HG03064 (cell line): ENCODE results near the gene NTNG1.
"Not testable (repeated sequence)": the region's sequence is repeated elsewhere in the genome, so short reads cannot be mapped to it uniquely, and the experiment has no call there.

ENCODE experiments used
- ATAC-seq: cut with Tn5 transposase; IDR thresholded peaks from one replicate; pipeline ENCODE4 v1.9.1; 2021; ENCODE audit warnings: low read depth; ENCODE audit not compliant: unreplicated experiment

NTNG1 gene

DNA sequence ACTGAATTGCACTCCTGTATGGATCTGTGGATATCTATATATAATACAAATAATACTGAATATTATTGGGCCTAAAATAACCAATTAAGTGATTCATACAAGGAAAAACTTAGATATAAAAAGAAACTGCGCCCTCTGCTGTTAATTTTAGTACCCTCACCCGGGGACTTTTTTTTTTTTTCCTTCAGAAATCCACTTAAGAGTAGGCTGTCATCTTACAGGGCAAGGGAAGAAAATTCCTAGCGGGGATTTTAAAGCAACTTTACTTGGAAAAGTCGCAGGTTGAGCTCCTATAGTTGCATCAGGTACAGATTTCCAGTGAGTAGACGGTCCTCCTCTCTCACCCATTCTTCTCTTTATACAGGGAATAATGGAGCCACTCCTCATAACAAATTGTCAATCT, 1.3 kb downstream of the NTNG1 start:
- ATAC-seq = no peak

GRCh38 chr1:107142666-107143065, 1.8 kb downstream of the NTNG1 start:
- no peak for ATAC-seq

DNA sequence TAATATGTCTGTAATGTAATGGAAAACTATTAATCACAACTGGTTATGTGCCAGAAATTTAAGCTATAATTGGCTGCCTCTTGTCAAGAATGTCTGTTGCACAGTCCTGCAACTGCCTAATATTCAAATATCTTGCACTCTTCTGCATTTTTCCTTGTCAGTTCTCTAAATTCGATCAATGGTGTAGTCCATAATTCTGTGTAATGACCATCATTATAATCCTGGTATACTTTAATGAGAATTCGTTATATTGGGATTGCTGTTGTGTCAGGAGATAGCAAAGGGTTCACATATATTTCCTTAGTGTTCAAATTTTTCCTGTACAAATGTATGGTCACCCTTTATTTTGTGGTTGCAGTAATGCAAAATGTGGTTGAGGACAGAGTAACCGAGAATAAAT, 4.8 kb downstream of the NTNG1 start:
- ATAC-seq = no peak

DNA sequence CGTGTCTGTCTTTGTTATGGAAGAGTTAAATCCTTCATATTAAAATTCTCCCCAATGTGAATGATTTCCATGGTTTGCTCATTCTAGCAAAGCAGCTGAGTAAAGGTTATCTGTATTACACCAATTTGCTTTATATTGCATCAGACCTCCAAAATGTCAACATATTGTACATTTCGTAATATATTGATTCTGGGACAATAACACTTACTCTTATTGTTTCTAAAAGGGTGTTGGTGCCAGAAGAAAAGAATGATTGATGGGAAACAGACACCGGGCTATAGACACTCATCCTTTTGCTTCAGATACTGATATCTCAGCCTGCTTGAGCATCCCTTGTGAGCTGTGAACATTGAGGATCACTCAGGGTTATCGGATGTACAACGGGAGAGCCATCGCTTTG, 7.0 kb downstream of the NTNG1 start:
- no peak for ATAC-seq

GRCh38 chr1:107149946-107150345, 9.1 kb downstream of the NTNG1 start:
- ATAC-seq = no peak

DNA sequence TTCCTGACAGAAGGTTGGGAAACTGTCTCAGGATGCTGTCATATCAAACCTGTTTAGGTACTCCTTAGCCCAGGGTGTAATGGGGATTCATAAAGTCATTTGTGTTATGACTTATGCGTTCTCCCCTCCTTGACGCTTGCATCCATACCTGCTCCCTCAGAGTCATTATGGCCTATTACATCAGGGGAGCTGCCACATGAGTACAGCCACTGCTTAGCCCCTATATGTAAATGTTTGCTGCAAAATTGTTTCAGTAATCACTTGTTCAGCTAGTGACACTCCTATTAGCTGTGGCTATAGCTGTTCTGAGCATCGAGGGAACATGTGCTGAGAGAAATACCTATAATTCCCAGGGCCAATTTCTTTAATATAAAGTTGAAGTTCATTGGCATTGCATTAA, 10.5 kb downstream of the NTNG1 start:
- ATAC-seq = no peak

DNA sequence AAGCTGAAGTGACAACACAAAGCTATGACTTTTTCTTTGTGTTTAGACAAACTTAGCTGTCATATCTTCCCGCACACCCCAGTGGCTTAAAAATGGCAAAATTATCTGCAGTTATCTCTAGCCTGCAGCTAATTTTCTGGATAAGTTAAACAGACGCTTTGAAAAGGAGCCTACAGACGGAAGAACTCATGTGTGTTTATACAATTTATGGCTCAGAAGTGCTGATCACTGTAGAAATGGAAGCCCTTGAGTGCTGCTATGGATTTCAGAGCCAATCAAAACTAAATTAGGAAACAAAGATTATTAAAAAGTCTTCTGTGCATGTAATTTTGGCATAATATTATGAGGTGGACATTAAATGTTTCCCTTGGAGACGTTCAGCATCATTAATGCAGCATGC, 11.6 kb downstream of the NTNG1 start:
- ATAC-seq = no peak

DNA sequence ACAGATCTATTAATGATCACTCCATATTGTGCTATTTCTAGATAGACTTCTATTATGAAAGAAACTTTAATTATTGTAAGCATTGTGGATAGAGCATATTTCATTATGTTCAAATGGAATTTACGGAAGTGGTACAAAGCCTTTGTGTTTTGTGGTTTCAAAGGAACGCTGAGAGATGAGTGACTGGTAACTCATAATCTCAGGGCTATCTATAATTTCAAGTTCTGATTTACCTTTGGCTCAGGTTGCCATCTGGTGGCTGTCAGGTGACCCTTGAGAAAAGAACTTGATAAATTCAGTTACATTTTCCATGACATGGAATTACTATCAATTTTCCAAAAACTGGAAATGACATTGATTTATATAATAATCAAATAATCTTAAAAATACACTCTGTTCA, 12.2 kb downstream of the NTNG1 start:
- ATAC-seq = no peak

- ATAC-seq = no peak
Measured at GRCh38 chr1:107158496-107158895, 17.7 kb downstream of the NTNG1 start.

DNA sequence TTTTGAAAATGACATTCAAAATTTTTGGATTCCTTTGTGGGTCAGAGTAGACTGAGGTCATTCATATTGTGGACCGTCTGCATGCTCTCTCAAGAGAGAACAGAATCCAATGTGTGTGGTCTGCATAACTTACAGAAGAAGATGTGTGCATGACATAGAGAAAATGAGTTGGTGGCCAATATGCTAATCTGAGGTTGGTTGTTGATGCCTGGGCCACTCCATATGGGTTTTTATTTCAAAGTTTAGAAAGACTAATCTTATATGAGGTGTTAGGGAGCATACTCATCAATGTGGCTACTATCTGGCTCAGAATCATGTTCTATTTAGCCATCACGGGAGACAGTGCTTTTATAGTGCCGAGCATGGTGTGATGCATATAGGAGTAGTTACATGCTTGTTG, 18.2 kb downstream of the NTNG1 start:
- no peak for ATAC-seq

GRCh38 chr1:107162745-107163144, 21.9 kb downstream of the NTNG1 start:
- no peak for ATAC-seq

- ATAC-seq = not testable (repeated sequence)
Measured at GRCh38 chr1:107164901-107165300, 24.1 kb downstream of the NTNG1 start.

GRCh38 chr1:107169615-107170014, 28.8 kb downstream of the NTNG1 start:
- no peak for ATAC-seq

DNA sequence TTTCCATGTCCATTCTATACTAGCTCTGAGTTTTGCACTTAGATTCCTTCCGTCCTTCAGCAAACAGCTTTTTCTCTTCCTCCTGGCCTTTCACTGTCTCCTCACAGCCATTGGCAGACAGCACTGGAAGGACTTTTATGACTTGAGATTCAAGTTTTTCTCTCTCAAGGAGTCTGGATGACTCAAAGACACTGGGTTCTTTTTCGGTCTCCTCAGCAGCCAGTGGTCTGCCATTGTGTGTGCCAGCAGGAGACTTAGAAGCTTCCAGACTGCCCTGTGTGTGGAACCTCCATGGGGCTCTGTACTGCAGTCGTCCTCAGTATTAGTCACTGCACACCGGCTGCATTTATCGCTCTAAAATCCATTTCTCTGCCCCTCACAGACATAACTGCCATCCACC, 30.5 kb downstream of the NTNG1 start:
- ATAC-seq = no peak

DNA sequence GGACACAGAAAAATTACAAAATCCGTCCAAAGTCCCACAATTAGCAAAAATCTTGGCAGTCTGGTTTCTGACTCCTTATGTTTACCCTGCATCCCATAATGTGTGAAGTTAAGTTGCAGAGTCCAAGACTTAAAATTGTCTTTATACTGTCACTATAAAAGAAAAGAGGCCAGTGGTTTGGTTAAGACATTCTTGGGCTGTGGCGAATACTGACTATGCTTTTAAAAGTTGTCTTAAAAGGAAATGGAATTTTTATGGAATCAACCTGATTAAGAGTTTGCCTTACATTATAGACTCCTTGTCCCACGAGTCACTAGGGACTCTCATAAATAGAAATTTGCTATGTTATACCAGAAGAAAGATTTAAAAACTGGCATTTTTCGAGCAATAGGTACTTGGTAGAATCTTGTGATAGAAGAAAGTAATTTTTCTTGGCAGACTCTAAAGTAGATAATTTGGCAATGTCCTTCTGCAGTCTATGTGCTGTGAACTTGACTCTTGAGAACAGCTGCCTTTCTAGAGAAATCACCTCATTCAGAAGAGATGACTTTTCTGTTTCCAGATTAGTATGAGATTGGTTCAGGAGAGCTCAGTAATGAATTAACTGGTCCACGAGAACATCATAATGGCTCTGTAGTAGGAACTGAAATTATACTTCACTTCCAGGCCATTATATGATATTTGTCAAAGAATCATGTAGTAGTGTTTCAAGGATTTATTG, 31.8 kb downstream of the NTNG1 start:
- no peak for ATAC-seq

GRCh38 chr1:107175102-107175909, 34.5 kb downstream of the NTNG1 start:
- ATAC-seq = no peak

GRCh38 chr1:107181253-107181969, 40.6 kb downstream of the NTNG1 start:
- ATAC-seq = no peak

DNA sequence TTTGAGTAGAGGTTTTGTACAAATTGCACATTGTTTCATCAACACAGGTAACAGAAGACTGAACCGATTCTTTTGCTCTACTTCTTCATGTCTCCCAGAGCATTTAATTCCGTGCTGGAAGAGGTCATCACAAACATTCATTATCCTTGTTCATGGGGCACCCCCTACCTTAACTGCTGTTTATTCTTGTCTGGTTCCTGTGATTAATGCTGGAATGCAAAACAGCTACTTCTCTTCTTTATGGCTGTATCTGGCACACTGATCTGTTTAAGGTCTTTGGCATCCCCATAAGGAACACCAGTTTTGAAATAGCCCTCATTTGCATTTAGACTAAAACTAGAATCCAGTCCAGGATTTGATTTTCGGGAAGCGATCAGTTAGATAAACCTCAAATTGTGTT, 42.2 kb downstream of the NTNG1 start:
- no peak for ATAC-seq

DNA sequence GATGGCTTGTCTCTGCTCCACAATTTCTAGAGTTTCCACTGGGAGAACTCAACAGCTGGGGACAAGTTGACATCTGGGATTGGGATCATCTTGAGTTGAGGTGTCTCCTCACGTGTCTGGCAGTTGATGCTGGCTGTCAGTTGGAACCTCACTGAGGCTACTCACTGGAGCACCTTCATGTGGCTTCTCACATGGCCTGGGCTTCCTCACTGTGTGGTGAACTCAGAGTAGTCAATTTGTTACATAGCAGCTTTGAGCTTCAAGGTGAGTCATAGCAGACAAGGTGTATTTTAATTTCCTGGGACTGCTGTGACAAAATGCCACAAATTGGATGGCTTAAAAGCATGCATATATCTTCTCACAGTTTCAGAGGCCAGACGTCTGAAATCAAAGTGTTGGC, 44.0 kb downstream of the NTNG1 start:
- no peak for ATAC-seq

GRCh38 chr1:107187399-107187798, 46.6 kb downstream of the NTNG1 start:
- no peak for ATAC-seq

- ATAC-seq = no peak
Measured at GRCh38 chr1:107188160-107188559, 47.3 kb downstream of the NTNG1 start.
